K562 (cell line): ENCODE measurements around the gene FAM83E. TPM values are rescaled to one million over a fixed set of nuclear protein-coding genes. Genes with fewer than 3 reads are reported as not detected.

ENCODE experiments used
- ATAC-seq: fragments of 200-7000 bp; cut with Tn5 transposase; 3 replicates; pipeline ENCODE4 v1.9.1; 2020; ENCODE audit warnings: moderate library complexity
- BruUV-seq: library from RNA; stranded (reverse); fragments of 400-500 nt; replicated peaks from 2 replicates; lab custom pipeline; 2021; lab: Mats Ljungman, UMichigan
- CTCF ChIA-PET: fragments of 300-600 bp; formaldehyde crosslinking; extraction: SDS; loops from one replicate; lab custom pipeline; 2021; ENCODE audit warnings: low intra/inter-chr PET ratio; lab: Yijun Ruan, JAX
- POLR2A ChIA-PET: fragments of 300-600, 350-650 bp; sonication (Branson Sonifier 250); formaldehyde crosslinking; extraction: SDS; loops from one replicate; lab custom pipeline; 2021; ENCODE audit warnings: antibody characterized with exemption, inconsistent platforms; lab: Yijun Ruan, JAX
- DNase-seq, 4 experiments: peaks; one replicate each; pipeline versions ENCODE4 v3.0.0 to v3.0.0-alpha.2; 2011 to 2018; ENCODE audit warnings: low spot score in 3 of 4, mixed read lengths in 3 of 4; ENCODE audit errors: extremely low read depth in 1 of 4
- FAIRE-seq: peaks from 2 replicates; lab custom pipeline; 2011; peaks lifted over from hg19 to GRCh38; lab: Jason Lieb, UNC
- H2AFZ ChIP-seq: 2 replicates; pipeline ENCODE4 v1.6.0; 2011; ENCODE audit warnings: low read depth, low read length, control low read depth, inconsistent platforms
- H3K27ac ChIP-seq: fragments of 200-600 bp; 3 replicates; pipeline ENCODE4 v1.8.0; 2011; ENCODE audit warnings: low read depth, mild to moderate bottlenecking, control low read depth, inconsistent platforms, low read length, moderate library complexity, mixed read lengths; ENCODE audit errors: extremely low read depth
- H3K27me3 ChIP-seq, 2 experiments: fragments of 300-600 bp in 1 of 2; 2 replicates in 1 of 2; 3 replicates in 1 of 2; pipeline versions ENCODE4 v1.6.0 to v1.8.0; 2011; ENCODE audit warnings: inconsistent platforms in 2 of 2, low read length in 2 of 2, mild to moderate bottlenecking in 1 of 2, mixed read lengths in 1 of 2, moderate library complexity in 1 of 2; ENCODE audit not compliant: control insufficient read depth in 2 of 2, insufficient read depth in 2 of 2
- H3K36me3 ChIP-seq: fragments of 300-600 bp; 3 replicates; pipeline ENCODE4 v1.8.0; 2011; ENCODE audit warnings: mild to moderate bottlenecking, low read length, inconsistent platforms; ENCODE audit not compliant: control insufficient read depth, insufficient read depth
- H3K4me1 ChIP-seq, 2 experiments: fragments of 200-600 bp in 1 of 2; replicated peaks in 1 of 2; 2 replicates in 1 of 2; 3 replicates in 1 of 2; pipeline versions ENCODE4 v1.5.1 to v1.8.0; 2011; ENCODE audit warnings: inconsistent platforms in 2 of 2, low read length in 2 of 2, mild to moderate bottlenecking in 1 of 2, mixed read lengths in 1 of 2, moderate library complexity in 1 of 2; ENCODE audit not compliant: control insufficient read depth in 2 of 2, insufficient read depth in 2 of 2
- H3K4me2 ChIP-seq: 2 replicates; pipeline ENCODE4 v1.6.1; 2011; ENCODE audit warnings: low read length, control low read depth, inconsistent platforms, mixed read lengths; ENCODE audit not compliant: insufficient read depth
- H3K4me3 ChIP-seq: fragments of 200-600 bp; sonication (generic), shearing (Covaris generic); 2 replicates; pipeline ENCODE4 v1.5.1; 2016; ENCODE audit warnings: control low read depth, inconsistent platforms
- H3K79me2 ChIP-seq: fragments of 200-600 bp; 3 replicates; pipeline ENCODE4 v1.8.0; 2011; ENCODE audit warnings: low read length, inconsistent platforms; ENCODE audit not compliant: control insufficient read depth, insufficient read depth
- H3K9ac ChIP-seq, 2 experiments: 2 replicates each; pipeline versions ENCODE4 v1.6.0 to v1.6.1; 2011; ENCODE audit warnings: low read depth in 2 of 2, low read length in 2 of 2, control low read depth in 1 of 2, inconsistent platforms in 1 of 2, mild to moderate bottlenecking in 1 of 2, mixed read lengths in 1 of 2; ENCODE audit not compliant: insufficient read depth in 1 of 2
- H3K9me1 ChIP-seq: one replicate; pipeline ENCODE4 v1.6.0; 2011; ENCODE audit warnings: inconsistent platforms, mild to moderate bottlenecking, low read length, moderate library complexity; ENCODE audit not compliant: control insufficient read depth, insufficient read depth
- H3K9me3 ChIP-seq: replicated peaks from 2 replicates; pipeline ENCODE4 v1.5.1; 2011; ENCODE audit warnings: low read depth, low read length, inconsistent platforms; ENCODE audit not compliant: control insufficient read depth, insufficient read depth
- H4K20me1 ChIP-seq: replicated peaks from 2 replicates; pipeline ENCODE4 v1.6.1; 2011; ENCODE audit warnings: low read length, inconsistent platforms, mixed read lengths; ENCODE audit not compliant: control insufficient read depth, insufficient read depth
- CEBPB ChIP-seq: fragments of 450-650 bp; IDR thresholded peaks from 2 replicates; pipeline ENCODE4 v1.6.1; 2016; ENCODE audit warnings: missing genetic modification characterization, missing compliant biosample characterization
- CREB1 ChIP-seq, 2 experiments: sonication (generic) in 1 of 2; formaldehyde crosslinking in 1 of 2; IDR thresholded peaks; 2 replicates each; pipeline versions ENCODE4 v1.6.1 to v1.8.0; 2012 to 2022; ENCODE audit warnings: inconsistent platforms in 1 of 2, mild to moderate bottlenecking in 1 of 2, missing genetic modification reagents in 1 of 2, moderate library complexity in 1 of 2
- HDAC2 ChIP-seq: fragments of 450-650 bp; IDR thresholded peaks from 2 replicates; pipeline ENCODE4 v1.6.1; 2016; ENCODE audit warnings: mild to moderate bottlenecking
- KDM5B ChIP-seq: fragments of 200-600 bp; sonication (generic); IDR thresholded peaks from 2 replicates; pipeline ENCODE4 v1.6.1; 2012; ENCODE audit warnings: low read depth, mild to moderate bottlenecking, moderate library complexity, low read length, control low read depth, inconsistent platforms; ENCODE audit not compliant: insufficient replicate concordance
- L3MBTL2 ChIP-seq: fragments of 450-650 bp; IDR thresholded peaks from 2 replicates; pipeline ENCODE4 v1.6.1; 2016; ENCODE audit warnings: mild to moderate bottlenecking, moderate library complexity
- MAFG ChIP-seq: fragments of 450-650 bp; conservative IDR thresholded peaks from 2 replicates; pipeline ENCODE4 v1.6.1; 2016; ENCODE audit warnings: missing genetic modification characterization, missing compliant biosample characterization
- PRDM10 ChIP-seq: fragments of 450-650 bp; IDR thresholded peaks from 2 replicates; pipeline ENCODE4 v1.6.1; 2018; ENCODE audit not compliant: partially characterized antibody
- RAD21 ChIP-seq, 2 experiments: fragments of 250-450 bp in 1 of 2; fragments of 450-650 bp in 1 of 2; sonication (Bioruptor Pico) in 1 of 2; formaldehyde crosslinking in 1 of 2; IDR thresholded peaks in 1 of 2; conservative IDR thresholded peaks in 1 of 2; 2 replicates each; pipeline versions ENCODE4 v1.4.0 to v1.8.0; 2020 to 2022; ENCODE audit warnings: mild to moderate bottlenecking in 2 of 2, moderate library complexity in 1 of 2
- RCOR1 ChIP-seq, 2 experiments: IDR thresholded peaks; 2 replicates each; pipeline ENCODE4 v1.6.1; 2012; ENCODE audit warnings: low read depth in 2 of 2, low read length in 2 of 2, borderline replicate concordance in 1 of 2, improper control_type of control experiment in 1 of 2
- SUPT5H ChIP-seq: fragments of 450-650 bp; IDR thresholded peaks from 2 replicates; pipeline ENCODE4 v1.6.1; 2016
- TSC22D4 ChIP-seq: fragments of 450-650 bp; IDR thresholded peaks from 2 replicates; pipeline ENCODE4 v1.6.1; 2016; ENCODE audit warnings: missing genetic modification characterization, missing biosample characterization, control low read depth
- ZFP36 ChIP-seq: fragments of 150-350 bp; IDR thresholded peaks from 2 replicates; pipeline ENCODE4 v1.6.1; 2018; ENCODE audit warnings: low read length, low read depth; ENCODE audit not compliant: partially characterized antibody
- ZNF518B ChIP-seq: fragments of 250-450 bp; sonication (Bioruptor Pico); IDR thresholded peaks from 2 replicates; pipeline ENCODE4 v1.5.0; 2021; ENCODE audit warnings: mild to moderate bottlenecking, moderate library complexity
- in situ Hi-C: fragments of 300-500 bp; cut with MboI; formaldehyde crosslinking; loops from 4 replicates; pipeline ENCODE4 v1.15.0; 2018; ENCODE audit warnings: inconsistent platforms, mixed read lengths
- intact Hi-C: fragments of 100-400 bp; cut with micrococcal nuclease; formaldehyde crosslinking; loops from 2 replicates; pipeline ENCODE4 v1.14.2; 2022
- polyA plus RNA-seq, 8 experiments: library from polyadenylated mRNA; depleted of rRNA in 4 of 8; stranded (reverse) in 5 of 8; unstranded in 3 of 8; fragments of >200 nt; fragmentation: Nextera tagmentation in 2 of 8; fragmentation: Illumina TruSeq in 1 of 8; extraction: Ambion mirVana in 2 of 8; extraction: Trizol in 1 of 8; gene quantifications; 2 replicates each; pipeline versions ENCODE4 v1.2.1 to v1.2.3, GENCODE V29; 2011 to 2014; ENCODE audit warnings: inconsistent platforms in 1 of 8, missing spikeins in 1 of 8
- total RNA-seq, 7 experiments: library from RNA; depleted of rRNA in 6 of 7; stranded (reverse); fragments of >200 nt in 6 of 7; fragmentation: Illumina TruSeq in 2 of 7; extraction: Trizol in 2 of 7; gene quantifications; 2 replicates each; pipeline versions ENCODE4 v1.2.1 to v1.2.3, GENCODE V29; 2011 to 2021; ENCODE audit warnings: low replicate concordance in 1 of 7

Gene FAM83E
- total and polyA plus RNA-seq, 9 of the 15 experiments (the other 6 are each of a cell fraction or from before 2014, with no cell fraction given): 0.15 to 0.87 (median 0.29) TPM; not detected in 4

- no peaks in the 10 kb centered on the region for H3K9me3 ChIP-seq
- H2AFZ ChIP-seq: no peak overlapping the region
- intact Hi-C loops (no loop called here), in situ Hi-C loops (no loop called here)
- ATAC-seq: no peak
- peak in 1 of 4 experiments; percentile 71 for DNase-seq
- FAIRE-seq: no peak
- H3K27ac ChIP-seq: peak overlapping the region; percentile 88; the same call in 2 of the 3 replicates
- peaks cover 9% of the 10 kb centered on the region; the same call in 2 of the 3 replicates for H3K79me2 ChIP-seq
- BruUV-seq: no TSS peak
- ChIA-PET POLR2A (interaction anchor here (0.7 to 2.4 kb wide), 9 partner anchors 8 to 321 kb away, joined by 3 to 18 read pairs (median 3); partner anchors contain the start of genes RPL18 and SPHK2), CTCF (no interaction called here)
- no peaks in the 10 kb centered on the region for H3K27me3 ChIP-seq
- H3K9me1 ChIP-seq: peaks cover 4% of the 10 kb centered on the region
- H3K36me3 ChIP-seq: peaks cover 2% of the 10 kb centered on the region; the same call in 1 of the 3 replicates
- peak overlapping the region; percentile 33; the same call in 1 of the 2 replicates for H3K4me2 ChIP-seq
- peaks cover 33 to 87% of the 10 kb centered on the region in 2 experiments for H3K4me1 ChIP-seq
- no peak overlapping the region for H3K4me3 ChIP-seq
- H3K9ac ChIP-seq: peak overlapping the region in 1 of 2 experiments; percentile 33; a peak in 2 of 4 replicates
- H4K20me1 ChIP-seq: no peaks in the 10 kb centered on the region
- TF ChIP-seq RAD21 (CRISPR knock-in tag; conservative IDR thresholded peaks at IDR 0.05 in 1 of 2, IDR thresholded peaks at IDR 0.05 in 1 of 2) (peak; percentile 24 to 53; a peak in 3 of 4 replicates), ZNF518B (CRISPR knock-in tag) (no peak), CREB1 (IDR thresholded peaks at IDR 0.05) (no peak), CREB1 (CRISPR knock-in tag; IDR thresholded peaks at IDR 0.05) (no peak), PRDM10 (peak; percentile 17), SUPT5H (no peak), HDAC2 (0 out of 2 replicates have a peak, but pooled peaks have one; percentile 49), KDM5B (peak; percentile 2), RCOR1 (IDR thresholded peaks at IDR 0.05; ENCODE audit: borderline replicate concordance in 1 of 2, low read depth in 2 of 2, low read length in 2 of 2) (peak in 1 of 2 experiments; percentile 14; a peak in 1 of 4 replicates), CEBPB (tag) (peak; percentile 60; the same call in 1 of the 2 replicates), L3MBTL2 (no peak), ZFP36 (no peak), TSC22D4 (tag) (no peak), MAFG (tag) (peak; percentile 90)
Measured at GRCh38 chr19:48632692-48633147, 17.8 kb upstream of the FAM83E start.
